Caco-2 (cell line): ENCODE results near the gene MAP3K13. TPM values are rescaled to one million over a fixed set of nuclear protein-coding genes. Genes with fewer than 3 reads are reported as not detected.

Experiments
- BruUV-seq: library from RNA; stranded (reverse); fragments of 400-500 nt; replicated peaks from 2 replicates; lab custom pipeline; 2021; lab: Mats Ljungman, UMichigan
- CTCF ChIA-PET: fragments of 300-600 bp; sonication (Branson Sonifier 250); formaldehyde crosslinking; loops from one replicate; lab custom pipeline; 2022; ENCODE audit warnings: antibody characterized with exemption; lab: Charles Lee
- POLR2A ChIA-PET: fragments of 300-600 bp; sonication (Branson Sonifier 250); formaldehyde crosslinking; loops from one replicate; lab custom pipeline; 2022; ENCODE audit warnings: antibody characterized with exemption; lab: Charles Lee
- DNase-seq, 2 experiments: peaks; one replicate each; pipeline versions ENCODE4 v3.0.0 to v3.0.0-alpha.2; 2020 to 2022
- H3K27me3 ChIP-seq: replicated peaks from 2 replicates; pipeline ENCODE4 v1.6.0; 2011; ENCODE audit warnings: low read length; ENCODE audit not compliant: control insufficient read depth, insufficient read depth
- H3K36me3 ChIP-seq: 2 replicates; pipeline ENCODE4 v1.5.1; 2011; ENCODE audit warnings: low read length; ENCODE audit not compliant: control insufficient read depth, insufficient read depth
- H3K4me1 ChIP-seq: fragments of 250-450 bp; sonication (Bioruptor Pico); 2 replicates; pipeline ENCODE4 v1.5.1; 2020; ENCODE audit warnings: mild to moderate bottlenecking
- H3K4me3 ChIP-seq: 2 replicates; pipeline ENCODE4 v1.5.1; 2011; ENCODE audit warnings: low read depth, mild to moderate bottlenecking, control low read depth, low read length
- H3K9me3 ChIP-seq: fragments of 250-450 bp; sonication (Bioruptor Pico); 2 replicates; pipeline ENCODE4 v1.5.1; 2020; ENCODE audit warnings: mild to moderate bottlenecking, moderate library complexity
- H3K27ac Mint-ChIP-seq: one replicate; pipeline ENCODE4 v1.8.0; 2022; ENCODE audit warnings: mixed read lengths; ENCODE audit not compliant: unreplicated experiment
- H3K27me3 Mint-ChIP-seq: one replicate; pipeline ENCODE4 v1.8.0; 2022; ENCODE audit warnings: mixed read lengths; ENCODE audit not compliant: insufficient read depth, unreplicated experiment
- H3K36me3 Mint-ChIP-seq: one replicate; pipeline ENCODE4 v1.8.0; 2022; ENCODE audit warnings: mild to moderate bottlenecking, mixed read lengths; ENCODE audit not compliant: insufficient read depth, unreplicated experiment
- H3K4me1 Mint-ChIP-seq: one replicate; pipeline ENCODE4 v1.8.0; 2022; ENCODE audit warnings: low read depth, mixed read lengths; ENCODE audit not compliant: unreplicated experiment
- H3K4me3 Mint-ChIP-seq: one replicate; pipeline ENCODE4 v1.8.0; 2022; ENCODE audit warnings: mild to moderate bottlenecking, moderate library complexity, mixed read lengths; ENCODE audit not compliant: unreplicated experiment
- H3K9me3 Mint-ChIP-seq: one replicate; pipeline ENCODE4 v1.8.0; 2022; ENCODE audit warnings: mixed read lengths; ENCODE audit not compliant: unreplicated experiment
- intact Hi-C: fragments of 100-400 bp; cut with micrococcal nuclease; formaldehyde crosslinking; loops from one replicate; pipeline ENCODE4 v1.10.0; 2022; ENCODE audit not compliant: unreplicated experiment
- total RNA-seq: library from RNA; stranded (reverse); gene quantifications from 2 replicates; pipeline ENCODE4 v1.2.3, GENCODE V29; 2022
- TF ChIP-seq, protein P1 (sequence below), 2 experiments: fragments of 200-600 bp in 1 of 2; IDR thresholded peaks; 1 replicate in 1 of 2; 2 replicates in 1 of 2; pipeline versions ENCODE4 v1.5.1 to v1.8.0; 2011 to 2022; ENCODE audit warnings: antibody characterized with exemption in 1 of 2, control low read depth in 1 of 2, inconsistent platforms in 1 of 2, low read depth in 1 of 2, low read length in 1 of 2, mild to moderate bottlenecking in 1 of 2, moderate library complexity in 1 of 2; ENCODE audit not compliant: insufficient read depth in 1 of 2, severe bottlenecking in 1 of 2, unreplicated experiment in 1 of 2

The MAP3K13 gene
- total RNA-seq, 1 experiment from 2014 or later: 20.1 TPM

- peaks cover 24% of the 10 kb centered on the region for H3K4me1 ChIP-seq
- no peaks in the 10 kb centered on the region for H3K9me3 ChIP-seq
- H3K36me3 Mint-ChIP-seq: no peaks in the 10 kb centered on the region
- no peak for DNase-seq
- no TSS peak for BruUV-seq
- no peak overlapping the region for H3K4me3 ChIP-seq
- H3K27ac Mint-ChIP-seq: no peak overlapping the region
- POLR2A ChIA-PET: no interaction called here
- no peak overlapping the region for H3K4me3 Mint-ChIP-seq
- peaks cover 6% of the 10 kb centered on the region for H3K4me1 Mint-ChIP-seq
- H3K9me3 Mint-ChIP-seq: no peaks in the 10 kb centered on the region
- TF ChIP-seq, protein P1, sequence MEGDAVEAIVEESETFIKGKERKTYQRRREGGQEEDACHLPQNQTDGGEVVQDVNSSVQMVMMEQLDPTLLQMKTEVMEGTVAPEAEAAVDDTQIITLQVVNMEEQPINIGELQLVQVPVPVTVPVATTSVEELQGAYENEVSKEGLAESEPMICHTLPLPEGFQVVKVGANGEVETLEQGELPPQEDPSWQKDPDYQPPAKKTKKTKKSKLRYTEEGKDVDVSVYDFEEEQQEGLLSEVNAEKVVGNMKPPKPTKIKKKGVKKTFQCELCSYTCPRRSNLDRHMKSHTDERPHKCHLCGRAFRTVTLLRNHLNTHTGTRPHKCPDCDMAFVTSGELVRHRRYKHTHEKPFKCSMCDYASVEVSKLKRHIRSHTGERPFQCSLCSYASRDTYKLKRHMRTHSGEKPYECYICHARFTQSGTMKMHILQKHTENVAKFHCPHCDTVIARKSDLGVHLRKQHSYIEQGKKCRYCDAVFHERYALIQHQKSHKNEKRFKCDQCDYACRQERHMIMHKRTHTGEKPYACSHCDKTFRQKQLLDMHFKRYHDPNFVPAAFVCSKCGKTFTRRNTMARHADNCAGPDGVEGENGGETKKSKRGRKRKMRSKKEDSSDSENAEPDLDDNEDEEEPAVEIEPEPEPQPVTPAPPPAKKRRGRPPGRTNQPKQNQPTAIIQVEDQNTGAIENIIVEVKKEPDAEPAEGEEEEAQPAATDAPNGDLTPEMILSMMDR (IDR thresholded peaks at IDR 0.05; ENCODE audit: insufficient read depth in 1 of 2, low read depth in 1 of 2, low read length in 1 of 2, severe bottlenecking in 1 of 2, unreplicated experiment in 1 of 2): no peak
- H3K27me3 ChIP-seq: no peaks in the 10 kb centered on the region
- no peaks in the 10 kb centered on the region for H3K27me3 Mint-ChIP-seq
- CTCF ChIA-PET: interaction anchor here (0.7 kb wide), 1 partner anchor 21 kb away, joined by 5 read pairs; no protein-coding TSS in a partner anchor
- H3K36me3 ChIP-seq: no peaks in the 10 kb centered on the region
- intact Hi-C loops: no loop called here
These were observed 36.8 kb upstream of the MAP3K13 start for GRCh38 chr3:185325946-185326791.

GRCh38 chr3:185327062-185327461 is 35.9 kb upstream of the MAP3K13 start:
- H3K27ac Mint-ChIP-seq: peak overlapping the region; percentile 79

DNA sequence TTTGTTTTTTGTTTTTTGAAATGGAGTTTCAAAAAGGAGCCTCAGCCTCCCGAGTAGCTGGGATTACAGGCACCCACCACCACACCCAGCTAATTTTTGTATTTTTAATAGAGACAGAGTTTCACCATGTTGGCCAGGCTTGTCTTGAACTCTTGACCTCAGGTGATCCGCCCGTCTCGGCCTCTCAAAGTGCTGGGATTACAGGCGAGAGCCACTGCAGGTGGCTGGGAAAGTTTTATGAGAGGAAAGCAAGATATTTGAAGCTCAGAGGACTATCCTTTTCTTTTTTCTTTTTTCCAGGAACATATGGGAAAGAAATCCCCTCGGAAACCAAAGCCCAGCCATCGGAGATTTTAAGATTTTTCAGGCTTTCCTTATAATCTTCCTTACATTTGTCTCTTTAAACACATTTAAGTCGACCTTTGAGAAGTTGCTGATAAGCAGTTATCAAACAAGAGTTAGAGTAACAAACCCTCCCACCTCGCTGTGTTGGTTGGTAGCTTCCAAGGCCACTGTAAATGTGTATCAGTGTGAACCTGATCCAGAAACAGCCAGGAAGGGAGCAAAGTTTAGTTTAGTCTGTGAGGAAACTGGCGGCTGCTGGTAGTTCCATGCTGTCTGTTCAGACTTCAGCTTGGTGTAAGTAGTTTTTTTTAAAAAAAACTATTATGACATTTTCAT is 34.5 kb upstream of the MAP3K13 start:
- Mint-ChIP-seq H3K27ac (peak overlapping the region; percentile 79), H3K4me3 (peak overlapping the region; percentile 75), H3K27me3 (no peaks in the 10 kb centered on the region), H3K4me1 (peaks cover 6% of the 10 kb centered on the region), H3K9me3 (no peaks in the 10 kb centered on the region), H3K36me3 (no peaks in the 10 kb centered on the region)
- ChIA-PET POLR2A (interaction anchor here (1.3 kb wide), 1 partner anchor 257 kb away, joined by 5 read pairs; no protein-coding TSS in a partner anchor), CTCF (interaction anchor here (1.2 kb wide), 1 partner anchor 21 kb away, joined by 3 read pairs; no protein-coding TSS in a partner anchor)
- Histone ChIP-seq H3K9me3 (no peaks in the 10 kb centered on the region), H3K4me1 (peaks cover 24% of the 10 kb centered on the region), H3K27me3 (no peaks in the 10 kb centered on the region), H3K4me3 (peak overlapping the region; percentile 53), H3K36me3 (no peaks in the 10 kb centered on the region)
- TF ChIP-seq, protein P1 (IDR thresholded peaks at IDR 0.05; ENCODE audit: insufficient read depth in 1 of 2, low read depth in 1 of 2, low read length in 1 of 2, severe bottlenecking in 1 of 2, unreplicated experiment in 1 of 2): no peak
- peak; percentile 82 to 89 for DNase-seq
- intact Hi-C loops: loop anchor here (1.0 to 2.0 kb wide), 2 partner anchors 11 to 26 kb away; no protein-coding TSS in a partner anchor
- BruUV-seq: no TSS peak

More at GRCh38 chr3:185327062-185327461, 35.9 kb upstream of the MAP3K13 start:
- Mint-ChIP-seq H3K36me3 (no peaks in the 10 kb centered on the region), H3K27me3 (no peaks in the 10 kb centered on the region), H3K4me1 (peaks cover 6% of the 10 kb centered on the region), H3K4me3 (no peak overlapping the region), H3K9me3 (no peaks in the 10 kb centered on the region)
- BruUV-seq: no TSS peak
- DNase-seq: no peak
- TF ChIP-seq, protein P1 (IDR thresholded peaks at IDR 0.05; ENCODE audit: insufficient read depth in 1 of 2, low read depth in 1 of 2, low read length in 1 of 2, severe bottlenecking in 1 of 2, unreplicated experiment in 1 of 2): no peak
- no peaks in the 10 kb centered on the region for H3K27me3 ChIP-seq
- ChIA-PET POLR2A (no interaction called here), CTCF (no interaction called here)
- H3K4me3 ChIP-seq: no peak overlapping the region
- intact Hi-C loops: no loop called here
- H3K4me1 ChIP-seq: peaks cover 24% of the 10 kb centered on the region
- H3K9me3 ChIP-seq: no peaks in the 10 kb centered on the region
- H3K36me3 ChIP-seq: no peaks in the 10 kb centered on the region
